ENCODE results near the gene GCSAM. TPM values are rescaled to one million over a fixed set of nuclear protein-coding genes. Genes with fewer than 3 reads are reported as not detected.

Gene GCSAM
- total and polyA plus RNA-seq, 2 donors (not counting 3 experiments of a cell fraction or from before 2014, with no cell fraction given), result not detected

DNA sequence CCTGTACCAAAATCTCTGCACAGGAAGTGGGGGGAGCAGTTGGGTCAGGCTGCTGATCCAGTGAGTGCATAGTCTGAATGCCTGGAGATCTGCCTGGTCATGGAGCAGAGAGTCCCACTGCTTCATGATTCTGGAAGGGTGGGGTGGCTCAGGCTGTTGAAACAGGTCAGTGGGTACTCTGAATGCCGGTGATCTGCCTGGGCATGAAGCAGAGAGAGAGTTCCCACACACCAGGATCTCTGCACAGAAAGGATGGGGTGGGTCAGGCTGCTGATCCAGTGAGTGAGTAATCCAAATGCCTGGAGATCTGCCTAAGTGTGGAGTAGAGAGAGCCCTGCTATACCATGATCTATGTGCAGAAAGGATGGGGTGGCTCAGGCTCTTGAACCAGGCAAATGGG lies 16.1 kb upstream of the GCSAM start:
- ChIA-PET CTCF (interaction anchor here (1.4 kb wide), 1 partner anchor 12 kb away, joined by 6 read pairs; no protein-coding TSS in a partner anchor), POLR2A (no interaction called here)
- Histone ChIP-seq H3K9me1 (replicated peaks; ENCODE audit: control insufficient read depth, extremely low read depth, insufficient read depth, low read length) (no peaks in the 10 kb centered on the region), H3K4me1 (ENCODE audit: control insufficient read depth, extremely low read depth, insufficient read depth, low read length) (no peaks in the 10 kb centered on the region), H4K20me1 (replicated peaks; ENCODE audit: control insufficient read depth, extremely low read depth, insufficient read depth, low read length) (no peaks in the 10 kb centered on the region), H3K9me3 (replicated peaks; ENCODE audit: control insufficient read depth, insufficient read depth, low read length) (no peaks in the 10 kb centered on the region), H3K4me3 (replicated peaks in 1 of 3; ENCODE audit: insufficient read depth in 1 of 3, low read depth in 1 of 3, low read length in 3 of 3) (no peak overlapping the region), H2AFZ (ENCODE audit: low read depth, low read length) (no peak overlapping the region), H3K27ac (ENCODE audit: insufficient read depth, low read depth, low read length) (no peak overlapping the region), H3K27me3 (ENCODE audit: control insufficient read depth in 2 of 2, insufficient read depth in 2 of 2, low read length in 2 of 2) (no peaks in the 10 kb centered on the region), H3K4me2 (ENCODE audit: insufficient read depth, low read length) (no peak overlapping the region), H3K79me2 (ENCODE audit: control insufficient read depth, insufficient read depth, low read length) (no peaks in the 10 kb centered on the region), H3K9ac (replicated peaks; ENCODE audit: extremely low read depth, insufficient read depth, low read length) (no peak overlapping the region), H3K36me3 (ENCODE audit: control insufficient read depth in 2 of 2, extremely low read depth in 1 of 2, insufficient read depth in 2 of 2, low read length in 2 of 2) (no peaks in the 10 kb centered on the region)
- DNase-seq (ENCODE audit: low read depth, low spot score) (no peak), FAIRE-seq (no peak)
- dilution Hi-C loops (cut with MboI; ENCODE audit: extremely low pct_ligation_motif_present, low sequenced_read_pairs) (no loop called here), intact Hi-C loops (cut with micrococcal nuclease) (no loop called here)
- no TSS peak for BruUV-seq (replicated peaks)
- TF ChIP-seq GATA2 (IDR thresholded peaks at IDR 0.05; ENCODE audit: insufficient read depth, insufficient read length, low read depth, low read length), result no peak
- no peak for TF ChIP-seq MAX (IDR thresholded peaks at IDR 0.05; ENCODE audit: insufficient read depth, insufficient read length)
- no peak for TF ChIP-seq JUN (IDR thresholded peaks at IDR 0.05; ENCODE audit: borderline replicate concordance, insufficient read depth, insufficient read length, low read depth)

DNA sequence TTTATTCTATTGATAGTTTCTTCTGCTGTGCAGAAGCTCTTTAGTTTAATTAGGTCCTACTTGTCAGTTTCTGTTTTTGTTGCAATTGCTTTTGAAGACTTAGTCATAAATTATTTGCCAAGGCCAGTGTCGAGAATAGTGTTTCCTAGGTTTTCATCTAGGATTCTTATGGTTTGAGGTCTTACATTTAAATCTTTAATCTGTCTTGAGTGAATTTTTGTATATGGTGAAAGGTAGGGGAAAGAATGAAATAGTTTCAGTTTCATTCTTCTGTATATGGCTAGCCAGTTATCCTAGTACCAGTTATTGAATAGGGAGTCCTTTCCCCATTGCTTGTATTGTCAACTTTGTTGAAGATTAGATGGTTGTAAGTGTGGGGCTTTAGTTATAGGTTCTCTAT lies 10.6 kb upstream of the GCSAM start:
- H3K9ac ChIP-seq (replicated peaks; ENCODE audit: extremely low read depth, insufficient read depth, low read length), result no peak overlapping the region
- POLR2A ChIA-PET, result no interaction called here
- H3K27ac ChIP-seq (ENCODE audit: insufficient read depth, low read depth, low read length), result no peak overlapping the region
- dilution Hi-C loops (cut with MboI; ENCODE audit: extremely low pct_ligation_motif_present, low sequenced_read_pairs), result no loop called here
- H3K79me2 ChIP-seq (ENCODE audit: control insufficient read depth, insufficient read depth, low read length), result no peaks in the 10 kb centered on the region
- no peak for DNase-seq (ENCODE audit: low read depth, low spot score)
- CTCF ChIA-PET, result no interaction called here
- no peak for FAIRE-seq
- TF ChIP-seq EZH2 (IDR thresholded peaks at IDR 0.05; ENCODE audit: borderline replicate concordance, low read depth, low read length, severe bottlenecking) (no peak), MAX (IDR thresholded peaks at IDR 0.05; ENCODE audit: insufficient read depth, insufficient read length) (no peak), GATA2 (IDR thresholded peaks at IDR 0.05; ENCODE audit: insufficient read depth, insufficient read length, low read depth, low read length) (no peak), MYC (IDR thresholded peaks at IDR 0.05; ENCODE audit: low read depth, low read length) (no peak), JUN (IDR thresholded peaks at IDR 0.05; ENCODE audit: borderline replicate concordance, insufficient read depth, insufficient read length, low read depth) (no peak), FOS (IDR thresholded peaks at IDR 0.05; ENCODE audit: borderline replicate concordance, insufficient read depth, low read length) (no peak), CTCF (IDR thresholded peaks at IDR 0.05; ENCODE audit: extremely low read depth in 1 of 2, insufficient read depth in 1 of 2, low read depth in 1 of 2, low read length in 2 of 2) (no peak), POLR2A (IDR thresholded peaks at IDR 0.05; ENCODE audit: low read depth, low read length) (no peak), POLR2AphosphoS5 (IDR thresholded peaks at IDR 0.05; ENCODE audit: insufficient read depth, low read depth, low read length) (no peak)
- H4K20me1 ChIP-seq (replicated peaks; ENCODE audit: control insufficient read depth, extremely low read depth, insufficient read depth, low read length), result no peaks in the 10 kb centered on the region
- peaks cover 3 to 5% of the 10 kb centered on the region in 2 experiments for H3K27me3 ChIP-seq (ENCODE audit: control insufficient read depth in 2 of 2, insufficient read depth in 2 of 2, low read length in 2 of 2)
- H2AFZ ChIP-seq (ENCODE audit: low read depth, low read length), result no peak overlapping the region
- no peaks in the 10 kb centered on the region for H3K36me3 ChIP-seq (ENCODE audit: control insufficient read depth in 2 of 2, extremely low read depth in 1 of 2, insufficient read depth in 2 of 2, low read length in 2 of 2)
- BruUV-seq (replicated peaks), result no TSS peak
- H3K4me2 ChIP-seq (ENCODE audit: insufficient read depth, low read length), result no peak overlapping the region
- no peak overlapping the region for H3K4me3 ChIP-seq (replicated peaks in 1 of 3; ENCODE audit: insufficient read depth in 1 of 3, low read depth in 1 of 3, low read length in 3 of 3)
- intact Hi-C loops (cut with micrococcal nuclease), result no loop called here
- H3K4me1 ChIP-seq (ENCODE audit: control insufficient read depth, extremely low read depth, insufficient read depth, low read length), result no peaks in the 10 kb centered on the region
- no peaks in the 10 kb centered on the region for H3K9me3 ChIP-seq (replicated peaks; ENCODE audit: control insufficient read depth, insufficient read depth, low read length)
- no peaks in the 10 kb centered on the region for H3K9me1 ChIP-seq (replicated peaks; ENCODE audit: control insufficient read depth, extremely low read depth, insufficient read depth, low read length)

Measured in endothelial cell of umbilical vein (primary cell).